GM12892 (cell line): ENCODE data around the gene KPNA3.

Experiments used
- POLR2A ChIP-seq: IDR thresholded peaks from 2 replicates; pipeline ENCODE4 v1.6.1; 2011; ENCODE audit warnings: low read depth, low read length, control low read depth
- POLR2AphosphoS5 ChIP-seq: IDR thresholded peaks from 2 replicates; pipeline ENCODE4 v1.6.1; 2011; ENCODE audit warnings: low read depth, low read length, control low read depth
- TAF1 ChIP-seq: IDR thresholded peaks from 2 replicates; pipeline ENCODE4 v1.6.1; 2011; ENCODE audit warnings: low read depth, mild to moderate bottlenecking, control low read depth, low read length, borderline replicate concordance

DNA sequence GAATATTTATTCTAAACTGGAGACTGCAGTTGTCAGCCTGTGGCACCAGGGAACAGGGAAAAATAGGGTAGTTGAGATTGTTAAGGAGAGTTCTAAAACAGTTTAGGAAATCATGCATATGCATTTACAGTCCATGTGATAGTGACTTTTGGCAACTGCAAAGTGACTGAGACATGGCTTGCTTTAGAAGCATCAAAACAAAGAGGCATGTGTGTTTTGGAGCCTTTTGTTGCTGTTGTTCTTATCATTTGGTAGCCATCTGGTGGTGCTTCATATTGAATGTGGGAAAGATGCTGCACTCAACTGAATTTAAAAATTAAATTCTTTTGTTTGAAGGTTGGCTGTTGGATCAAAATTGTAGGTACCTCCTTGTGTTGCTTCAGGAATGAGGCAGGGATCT is 91.0 kb downstream of the KPNA3 start:
- TF ChIP-seq POLR2A: no peak
- no peak for TF ChIP-seq POLR2AphosphoS5
- TF ChIP-seq TAF1: no peak
